GM21390 (cell line): ENCODE results near the gene BRINP3.
A peak's percentile ranks its signal among the peaks of the same experiment; 100 is the strongest.

Source experiments
- ATAC-seq: cut with Tn5 transposase; IDR thresholded peaks from one replicate; pipeline ENCODE4 v1.9.1; 2021; ENCODE audit not compliant: unreplicated experiment

Gene BRINP3

GRCh38 chr1:190453550-190453949, 24.1 kb downstream of the BRINP3 start:
- no peak for ATAC-seq

- no peak for ATAC-seq
Observed at GRCh38 chr1:190452272-190452848, 25.3 kb downstream of the BRINP3 start.

- no peak for ATAC-seq
Observed at GRCh38 chr1:190444464-190444863, 33.2 kb downstream of the BRINP3 start.

GRCh38 chr1:190439447-190439846, 38.2 kb downstream of the BRINP3 start:
- ATAC-seq: no peak

- ATAC-seq: no peak
Observed at GRCh38 chr1:190436615-190437014, 41.0 kb downstream of the BRINP3 start.

- no peak for ATAC-seq
Observed at GRCh38 chr1:190429932-190430331, 47.7 kb downstream of the BRINP3 start.

DNA sequence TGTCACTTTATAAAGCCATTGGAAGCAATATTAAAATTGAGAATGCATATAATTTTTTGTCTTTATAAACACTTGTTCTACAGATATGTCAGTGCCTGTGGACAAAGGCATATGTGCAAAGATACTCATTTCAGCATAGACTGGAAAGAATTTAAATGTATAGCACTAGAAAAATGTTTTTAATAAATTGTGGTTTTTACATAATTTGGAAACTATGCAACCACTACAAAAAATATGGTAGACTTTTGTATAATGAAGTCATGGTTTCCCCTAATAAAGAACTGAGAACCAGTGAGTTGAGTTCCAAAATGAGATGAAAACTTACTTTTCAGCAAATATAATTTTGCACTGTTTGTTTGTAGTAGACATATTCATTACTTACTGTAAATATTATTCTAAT, 48.5 kb downstream of the BRINP3 start:
- ATAC-seq: no peak

- ATAC-seq: no peak
Observed at GRCh38 chr1:190416239-190416638, 61.4 kb downstream of the BRINP3 start.

DNA sequence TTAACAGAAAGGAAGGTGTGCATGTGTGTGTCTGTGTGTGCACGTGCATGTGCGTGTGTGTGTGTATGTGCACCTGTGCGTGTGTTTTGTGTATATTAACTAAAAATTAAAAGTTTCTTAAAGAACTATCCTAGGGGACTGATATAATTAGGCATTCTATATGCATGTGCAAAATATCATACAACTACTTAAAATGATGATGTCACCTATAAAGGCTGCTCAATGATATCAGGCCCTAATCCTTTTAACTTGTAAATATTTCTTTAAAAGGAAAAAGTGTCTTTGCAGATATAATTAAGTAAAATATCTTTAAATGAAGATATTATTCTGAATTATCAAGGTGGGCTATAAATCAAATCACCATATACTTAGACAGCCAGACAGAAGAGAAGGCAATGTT, 64.5 kb downstream of the BRINP3 start:
- no peak for ATAC-seq

DNA sequence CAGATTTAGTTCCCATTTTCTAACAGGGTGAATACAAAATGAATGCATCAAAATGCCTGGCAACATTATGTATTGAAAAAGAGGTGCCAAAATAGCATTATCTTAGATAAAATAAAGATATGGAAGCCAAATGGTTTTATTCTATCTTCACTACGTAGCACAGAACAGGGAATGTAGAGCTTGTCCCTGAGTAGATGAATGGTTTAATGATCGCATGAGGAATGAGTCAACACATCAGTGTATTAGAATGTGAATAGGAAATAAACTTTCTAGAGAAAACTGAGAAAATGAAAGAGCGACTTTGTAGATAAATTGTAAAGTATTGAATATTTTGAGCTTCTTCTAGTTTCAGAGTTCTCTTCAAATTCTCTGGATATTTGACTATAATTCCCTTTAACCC, 74.3 kb downstream of the BRINP3 start:
- no peak for ATAC-seq

DNA sequence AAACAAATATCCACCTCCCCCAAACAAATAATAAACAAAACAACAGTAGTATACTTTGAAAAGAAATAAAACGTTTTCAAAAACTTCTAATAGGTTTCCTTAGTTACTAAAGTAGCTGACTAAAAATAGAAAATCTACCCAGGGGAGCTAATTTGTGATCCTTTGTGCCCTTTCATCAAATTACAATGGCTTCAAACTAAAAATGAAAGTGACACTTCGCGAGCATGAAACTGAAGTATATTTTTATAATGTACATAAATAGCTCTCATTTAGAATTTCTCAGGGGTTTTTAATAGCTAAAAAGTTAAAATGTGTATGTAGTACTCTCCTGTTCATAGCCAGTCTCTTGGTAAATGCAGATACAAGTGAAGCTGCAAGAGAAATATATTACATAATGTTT, 78.4 kb downstream of the BRINP3 start:
- ATAC-seq: no peak

GRCh38 chr1:190391582-190391981, 86.1 kb downstream of the BRINP3 start:
- no peak for ATAC-seq

DNA sequence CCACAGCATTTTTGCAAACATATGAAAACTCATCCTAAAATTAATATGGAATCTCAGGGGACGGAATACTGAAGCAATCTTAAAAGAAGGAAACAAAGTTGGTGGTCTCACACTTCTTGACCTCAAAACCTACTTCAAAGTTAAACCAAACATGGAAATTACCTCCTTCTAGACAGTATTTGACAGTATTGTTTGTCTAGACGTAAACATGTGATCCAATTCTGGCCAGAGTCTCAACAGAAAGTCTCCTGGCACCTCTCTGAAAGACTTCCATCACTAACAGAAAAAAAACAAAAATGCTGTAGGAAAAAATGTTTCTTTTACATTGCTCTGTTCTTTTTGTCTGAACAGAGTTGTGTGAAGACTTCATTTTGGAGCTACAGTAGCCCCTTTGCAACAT, 99.7 kb downstream of the BRINP3 start:
- ATAC-seq: no peak

- ATAC-seq: peak; percentile 35
Observed at GRCh38 chr1:190377294-190377693, 100.4 kb downstream of the BRINP3 start.

GRCh38 chr1:190376044-190376443, 101.6 kb downstream of the BRINP3 start:
- ATAC-seq: no peak

- peak; percentile 75 for ATAC-seq
Observed at GRCh38 chr1:190373705-190374336, 103.8 kb downstream of the BRINP3 start.

GRCh38 chr1:190367200-190367599, 110.5 kb downstream of the BRINP3 start:
- no peak for ATAC-seq

DNA sequence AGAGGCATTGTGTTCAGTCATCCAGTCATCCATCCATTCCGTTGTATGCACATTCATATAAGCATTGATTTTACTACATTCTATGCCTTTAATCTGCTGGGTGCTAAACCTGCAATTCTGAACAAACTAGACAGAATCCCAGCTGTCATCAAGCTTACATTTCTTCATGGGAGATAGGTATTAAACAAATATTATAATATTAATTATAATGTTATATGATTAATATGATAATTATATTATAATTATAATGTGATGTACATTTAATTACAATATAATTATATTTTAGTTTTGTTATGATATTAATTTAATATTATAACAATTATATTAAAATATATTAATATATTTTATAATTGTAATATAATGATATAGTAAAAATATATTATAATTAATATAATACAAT, 112.4 kb downstream of the BRINP3 start:
- ATAC-seq: no peak

DNA sequence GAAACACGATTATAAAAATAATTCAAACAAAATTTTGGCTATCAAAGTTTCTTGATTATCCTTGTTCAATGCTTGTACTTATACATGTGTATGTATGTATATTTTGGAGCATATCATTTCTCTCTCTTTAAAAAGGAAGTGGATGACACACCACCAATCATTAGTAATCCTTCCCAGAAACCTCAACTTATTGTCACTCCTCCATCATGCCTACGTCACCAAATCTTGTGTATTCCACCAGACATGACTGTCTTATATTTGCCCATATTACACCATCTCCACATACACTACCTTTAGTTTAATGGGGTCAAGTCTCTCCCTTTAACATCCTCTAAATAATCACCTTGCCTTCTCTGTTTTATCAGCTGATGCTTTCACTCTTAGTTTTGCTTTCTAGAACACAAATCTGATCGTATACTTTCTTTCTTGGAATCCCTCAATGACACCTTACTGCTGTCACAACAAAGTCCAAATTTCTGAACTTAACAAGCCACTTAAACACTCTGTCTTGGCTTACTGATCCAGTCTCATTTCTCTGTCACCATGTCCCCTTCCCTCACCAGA, 124.0 kb downstream of the BRINP3 start:
- no peak for ATAC-seq

- ATAC-seq: no peak
Observed at GRCh38 chr1:190344454-190344853, 133.2 kb downstream of the BRINP3 start.

- no peak for ATAC-seq
Observed at GRCh38 chr1:190338829-190339228, 138.8 kb downstream of the BRINP3 start.

GRCh38 chr1:190328871-190329270, 148.8 kb downstream of the BRINP3 start:
- no peak for ATAC-seq

GRCh38 chr1:190328361-190328760, 149.3 kb downstream of the BRINP3 start:
- no peak for ATAC-seq
